Measurements from ENCODE around the gene HUNK. TPM values are rescaled to one million over a fixed set of nuclear protein-coding genes. Genes with fewer than 3 reads are reported as not detected.

HUNK gene
- total RNA-seq, 1 experiment from 2014 or later, result 17.7 TPM

DNA sequence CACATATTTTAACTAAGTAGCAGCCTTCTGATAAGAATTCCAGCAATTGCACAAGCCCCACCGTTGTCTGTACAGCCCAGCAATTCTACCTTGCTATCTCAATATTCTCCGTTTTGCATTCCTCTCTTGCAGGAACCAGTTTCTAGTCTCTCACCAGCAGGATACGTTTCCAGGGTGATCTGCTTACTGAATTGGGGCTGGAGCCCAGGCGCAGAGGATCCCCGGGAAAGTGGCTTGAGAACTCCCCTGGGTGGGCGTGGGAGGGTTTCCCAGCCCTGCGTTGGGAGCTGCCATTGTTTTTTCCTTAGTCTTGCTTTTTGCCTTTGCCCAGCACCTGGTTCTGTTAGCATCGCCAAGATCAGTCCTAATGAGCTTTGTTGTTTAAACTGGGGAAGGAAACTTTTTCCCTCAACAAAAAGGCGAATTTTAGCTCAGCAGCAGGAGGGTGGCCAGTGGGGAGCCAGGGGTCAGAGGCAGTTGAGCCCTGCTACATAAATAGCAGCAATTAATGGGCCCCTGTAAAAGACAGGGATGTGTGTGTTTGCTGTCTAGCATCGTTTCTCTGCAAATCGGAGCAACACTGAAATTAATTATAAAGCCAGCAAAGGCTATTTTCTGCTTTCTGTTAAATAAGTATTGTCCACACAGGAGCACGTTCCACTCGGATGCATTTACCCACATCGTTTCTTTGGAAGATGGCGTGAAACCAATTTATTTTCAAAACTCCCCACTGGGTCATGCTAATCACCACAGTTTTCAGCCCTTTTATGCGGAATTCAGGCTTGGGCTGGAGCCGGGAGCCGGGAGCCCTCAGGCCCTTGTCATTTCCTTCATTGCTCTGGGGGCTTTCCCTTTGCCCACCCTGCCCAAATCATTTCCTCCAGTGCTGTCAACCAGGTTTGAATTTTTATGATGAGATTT lies 36.6 kb downstream of the HUNK start:
- Histone ChIP-seq H3K27me3 (replicated peaks) (no peaks in the 10 kb centered on the region), H3K27ac (peak overlapping the region; percentile 83)
- no peak for DNase-seq (ENCODE audit: low read depth in 1 of 2, low spot score in 2 of 2)

GRCh38 chr21:31910074-31910470 lies 37.3 kb downstream of the HUNK start:
- Histone ChIP-seq H3K9me3 (replicated peaks) (no peaks in the 10 kb centered on the region), H3K36me3 (0 out of 2 replicates have a peak, but pooled peaks cover 5% of the 10 kb centered on the region), H3K4me1 (replicated peaks) (peaks cover 87% of the 10 kb centered on the region), H3K27me3 (replicated peaks) (no peaks in the 10 kb centered on the region), H3K4me3 (no peak overlapping the region), H3K27ac (no peak overlapping the region)
- DNase-seq (ENCODE audit: low read depth in 1 of 2, low spot score in 2 of 2), result no peak

More for the DNA sequence above, 36.6 kb downstream of the HUNK start:
- Histone ChIP-seq H3K9me3 (replicated peaks) (no peaks in the 10 kb centered on the region), H3K4me3 (no peak overlapping the region), H3K36me3 (0 out of 2 replicates have a peak, but pooled peaks cover 5% of the 10 kb centered on the region), H3K4me1 (replicated peaks) (peaks cover 91% of the 10 kb centered on the region)

DNA sequence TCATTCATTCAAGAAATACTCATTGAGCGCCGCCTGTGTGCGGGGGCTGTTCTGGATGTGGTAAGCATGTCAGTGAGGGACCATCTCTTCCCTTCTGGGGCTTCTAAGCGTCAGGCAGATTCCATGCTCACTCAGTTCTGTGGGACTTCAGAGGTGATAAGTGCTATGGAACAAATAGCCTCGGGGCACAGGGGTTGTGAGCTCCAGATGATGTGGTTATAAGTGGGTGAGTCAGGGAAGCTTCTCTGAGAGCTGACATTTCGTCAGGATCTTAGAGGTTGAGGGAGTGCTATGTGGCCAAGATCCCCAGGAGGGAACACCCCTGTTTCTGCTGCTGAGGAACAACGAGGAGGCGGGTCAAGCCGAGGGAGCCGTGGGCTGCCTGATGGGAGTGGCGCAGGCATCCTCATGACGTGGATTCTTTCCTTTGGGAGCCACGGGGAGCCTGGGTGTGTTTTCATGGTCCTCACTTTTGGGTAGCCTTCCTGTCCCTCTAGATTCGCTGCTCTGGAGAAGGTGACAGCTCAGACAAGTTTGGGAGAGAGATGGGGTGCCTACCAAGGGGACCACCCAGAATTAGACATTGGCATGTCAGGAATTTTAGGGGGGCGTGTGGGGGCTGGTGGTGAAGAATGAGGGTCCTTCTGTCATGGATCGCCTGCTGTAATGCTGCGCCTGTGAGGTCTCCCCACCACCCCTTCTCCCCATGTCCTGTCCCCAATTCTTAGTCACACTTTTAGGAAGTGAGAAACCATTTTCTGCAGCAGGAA lies 38.5 kb downstream of the HUNK start:
- H3K27ac ChIP-seq, result peak overlapping the region; percentile 76
- peaks cover 75% of the 10 kb centered on the region for H3K4me1 ChIP-seq (replicated peaks)
- H3K4me3 ChIP-seq, result no peak overlapping the region
- H3K9me3 ChIP-seq (replicated peaks), result no peaks in the 10 kb centered on the region
- peak; percentile 89 to 92 for DNase-seq (ENCODE audit: low read depth in 1 of 2, low spot score in 2 of 2)
- H3K36me3 ChIP-seq, result 0 out of 2 replicates have a peak, but pooled peaks cover 5% of the 10 kb centered on the region
- H3K27me3 ChIP-seq (replicated peaks), result no peaks in the 10 kb centered on the region

DNA sequence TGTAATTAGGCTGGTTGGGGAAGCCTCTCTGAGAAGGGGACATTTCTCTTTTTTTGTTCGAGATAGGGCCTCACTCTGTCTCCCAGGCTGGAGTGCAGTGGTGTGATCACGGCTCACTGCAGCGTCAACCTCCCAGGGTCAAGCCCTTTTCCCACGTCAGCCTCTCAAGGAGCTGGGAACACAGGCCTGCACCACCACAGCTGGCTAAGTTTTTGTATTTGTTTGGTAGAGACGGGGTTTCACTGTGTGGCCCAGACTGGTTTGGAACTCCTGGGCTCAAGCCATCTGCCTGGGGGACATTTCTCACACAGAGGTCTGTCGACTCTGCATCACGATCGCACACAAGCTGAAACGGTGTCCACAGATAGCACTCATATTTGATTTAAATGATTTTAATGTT lies 39.7 kb downstream of the HUNK start:
- Histone ChIP-seq H3K4me3 (no peak overlapping the region), H3K4me1 (replicated peaks) (peaks cover 63% of the 10 kb centered on the region), H3K9me3 (replicated peaks) (no peaks in the 10 kb centered on the region), H3K27me3 (replicated peaks) (no peaks in the 10 kb centered on the region), H3K36me3 (0 out of 2 replicates have a peak, but pooled peaks cover 5% of the 10 kb centered on the region), H3K27ac (peak overlapping the region; percentile 76)
- no peak for DNase-seq (ENCODE audit: low read depth in 1 of 2, low spot score in 2 of 2)

DNA sequence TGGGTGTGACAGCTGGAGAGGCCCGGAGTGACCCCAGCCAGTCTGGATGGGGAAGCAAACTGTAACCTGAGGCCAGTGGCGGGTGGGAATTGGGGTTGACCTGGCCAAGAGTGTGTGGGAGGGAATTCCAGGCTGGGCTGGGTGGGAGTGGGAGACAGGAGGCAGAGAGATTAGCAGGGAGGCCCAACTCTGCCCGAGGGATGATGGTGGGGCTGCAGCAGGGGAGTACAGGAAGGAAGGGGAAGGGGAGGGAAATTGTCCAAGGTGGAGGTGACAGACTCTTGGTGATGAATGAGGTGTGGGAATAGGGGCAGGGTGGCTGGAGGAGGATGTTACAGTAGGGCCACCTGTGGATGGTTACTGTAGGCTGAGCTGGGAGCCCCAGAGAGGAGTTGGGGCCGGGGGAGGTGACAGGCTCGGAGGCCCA lies 40.4 kb downstream of the HUNK start:
- Histone ChIP-seq H3K9me3 (replicated peaks) (no peaks in the 10 kb centered on the region), H3K4me1 (replicated peaks) (peaks cover 62% of the 10 kb centered on the region), H3K27me3 (replicated peaks) (no peaks in the 10 kb centered on the region), H3K4me3 (no peak overlapping the region), H3K36me3 (peaks cover 10% of the 10 kb centered on the region; the same call in 1 of the 2 replicates), H3K27ac (no peak overlapping the region)
- DNase-seq (ENCODE audit: low read depth in 1 of 2, low spot score in 2 of 2), result no peak

DNA sequence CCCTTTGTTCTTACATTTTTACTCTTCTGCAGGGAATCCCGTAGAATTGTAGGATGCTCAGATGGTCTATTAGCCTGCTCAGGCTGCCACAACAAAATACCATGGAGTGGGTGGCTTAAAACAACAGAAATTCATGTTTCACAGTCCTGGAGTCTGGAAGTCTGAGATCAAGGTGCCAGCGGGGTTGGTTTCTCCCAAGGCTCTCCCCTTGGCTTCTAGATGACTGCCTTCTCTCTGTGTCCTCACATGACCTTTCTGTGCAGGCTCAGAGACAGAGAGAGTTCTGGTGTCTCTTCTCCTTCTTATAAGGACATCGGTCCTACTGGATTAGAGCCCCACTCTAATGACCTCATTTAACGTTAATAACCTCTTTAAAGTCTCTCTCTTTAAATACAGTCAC lies 41.7 kb downstream of the HUNK start:
- Histone ChIP-seq H3K27ac (no peak overlapping the region), H3K27me3 (replicated peaks) (no peaks in the 10 kb centered on the region), H3K9me3 (replicated peaks) (no peaks in the 10 kb centered on the region), H3K4me3 (no peak overlapping the region), H3K36me3 (peaks cover 10% of the 10 kb centered on the region; the same call in 1 of the 2 replicates), H3K4me1 (replicated peaks) (peaks cover 53% of the 10 kb centered on the region)
- no peak for DNase-seq (ENCODE audit: low read depth in 1 of 2, low spot score in 2 of 2)

DNA sequence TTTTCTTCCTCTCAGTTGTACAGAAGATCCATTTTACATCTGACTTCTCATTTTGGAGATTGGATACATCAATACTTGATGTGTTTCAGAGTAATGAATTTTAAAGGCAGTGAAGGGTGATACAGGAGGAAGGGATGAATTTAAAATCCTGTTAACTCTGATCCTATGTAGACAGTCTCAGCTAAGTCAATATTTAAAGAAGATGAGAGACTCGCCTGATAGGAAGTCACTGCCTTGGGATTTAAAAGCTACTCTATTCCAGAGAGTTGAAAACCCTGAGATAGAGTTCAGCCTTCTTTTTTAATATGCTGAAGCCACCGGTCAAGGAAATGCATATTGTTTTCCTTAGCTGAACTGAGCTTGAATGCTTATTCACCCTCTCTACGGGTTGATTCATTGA lies 42.7 kb downstream of the HUNK start:
- H3K27me3 ChIP-seq (replicated peaks), result no peaks in the 10 kb centered on the region
- no peak overlapping the region for H3K4me3 ChIP-seq
- H3K9me3 ChIP-seq (replicated peaks), result no peaks in the 10 kb centered on the region
- DNase-seq (ENCODE audit: low read depth in 1 of 2, low spot score in 2 of 2), result no peak
- H3K27ac ChIP-seq, result no peak overlapping the region
- peaks cover 10% of the 10 kb centered on the region; the same call in 1 of the 2 replicates for H3K36me3 ChIP-seq
- peaks cover 53% of the 10 kb centered on the region for H3K4me1 ChIP-seq (replicated peaks)

DNA sequence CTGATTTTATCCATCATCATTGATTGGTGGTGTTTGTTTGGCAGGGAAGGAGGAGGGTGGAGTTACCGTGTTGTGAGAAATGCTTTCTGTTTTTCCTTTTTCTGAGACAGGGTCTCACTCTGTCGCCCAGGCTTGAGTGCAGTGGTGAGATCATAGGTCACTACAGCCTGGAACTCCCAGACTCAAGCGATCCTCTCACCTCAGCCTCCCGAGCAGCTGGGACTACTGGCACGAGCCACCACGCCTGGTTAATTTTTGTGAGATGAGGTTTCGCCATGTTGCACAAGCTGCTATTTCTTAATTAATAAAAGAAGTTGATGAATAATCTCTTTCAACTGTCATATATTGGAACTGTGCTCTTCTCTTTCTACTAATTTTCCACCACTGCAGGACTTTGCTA lies 44.3 kb downstream of the HUNK start:
- H3K4me3 ChIP-seq, result no peak overlapping the region
- no peak for DNase-seq (ENCODE audit: low read depth in 1 of 2, low spot score in 2 of 2)
- H3K9me3 ChIP-seq (replicated peaks), result no peaks in the 10 kb centered on the region
- H3K36me3 ChIP-seq, result peaks cover 8% of the 10 kb centered on the region; the same call in 1 of the 2 replicates
- no peaks in the 10 kb centered on the region for H3K27me3 ChIP-seq (replicated peaks)
- H3K27ac ChIP-seq, result no peak overlapping the region
- H3K4me1 ChIP-seq (replicated peaks), result peaks cover 50% of the 10 kb centered on the region

GRCh38 chr21:31918250-31918775 lies 45.5 kb downstream of the HUNK start:
- no peak for DNase-seq (ENCODE audit: low read depth in 1 of 2, low spot score in 2 of 2)
- Histone ChIP-seq H3K4me1 (replicated peaks) (peaks cover 39% of the 10 kb centered on the region), H3K27me3 (replicated peaks) (no peaks in the 10 kb centered on the region), H3K4me3 (no peak overlapping the region), H3K9me3 (replicated peaks) (no peaks in the 10 kb centered on the region), H3K27ac (no peak overlapping the region), H3K36me3 (peaks cover 8% of the 10 kb centered on the region; the same call in 1 of the 2 replicates)

- H3K27ac ChIP-seq, result peak overlapping the region; percentile 33
- H3K9me3 ChIP-seq (replicated peaks), result no peaks in the 10 kb centered on the region
- no peak overlapping the region for H3K4me3 ChIP-seq
- DNase-seq (ENCODE audit: low read depth in 1 of 2, low spot score in 2 of 2), result peak in 1 of 2 experiments; percentile 44
- H3K27me3 ChIP-seq (replicated peaks), result no peaks in the 10 kb centered on the region
- peaks cover 13% of the 10 kb centered on the region for H3K36me3 ChIP-seq
- peaks cover 35% of the 10 kb centered on the region for H3K4me1 ChIP-seq (replicated peaks)
Measured at GRCh38 chr21:31920275-31920674, 47.5 kb downstream of the HUNK start.

- Histone ChIP-seq H3K27ac (no peak overlapping the region), H3K4me3 (no peak overlapping the region), H3K36me3 (peaks cover 17% of the 10 kb centered on the region), H3K27me3 (replicated peaks) (no peaks in the 10 kb centered on the region), H3K4me1 (replicated peaks) (peaks cover 38% of the 10 kb centered on the region), H3K9me3 (replicated peaks) (no peaks in the 10 kb centered on the region)
- DNase-seq (ENCODE audit: low read depth in 1 of 2, low spot score in 2 of 2), result peak; percentile 63
Measured at GRCh38 chr21:31921079-31921478, 48.3 kb downstream of the HUNK start.

DNA sequence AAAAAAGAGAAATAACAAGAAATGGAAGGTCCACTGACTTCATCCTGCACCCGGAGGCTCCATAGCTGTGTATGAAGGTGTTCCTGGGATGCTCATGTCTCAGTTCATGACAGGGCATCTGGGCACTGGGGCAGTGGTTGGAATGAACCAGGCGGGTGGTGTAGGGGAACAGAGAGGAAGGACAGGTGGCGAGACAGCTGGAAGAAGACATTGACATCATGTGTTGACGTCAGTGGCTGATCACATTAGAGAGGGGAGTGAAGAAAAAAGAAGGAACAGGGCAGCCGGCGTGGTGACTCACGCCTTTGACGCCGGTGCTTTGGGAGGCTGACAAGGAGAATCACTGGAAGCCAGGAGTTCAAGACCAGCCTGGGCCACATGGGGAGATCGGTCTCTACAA lies 50.1 kb downstream of the HUNK start:
- no peak for DNase-seq (ENCODE audit: low read depth in 1 of 2, low spot score in 2 of 2)
- Histone ChIP-seq H3K4me1 (replicated peaks) (peaks cover 46% of the 10 kb centered on the region), H3K27me3 (replicated peaks) (no peaks in the 10 kb centered on the region), H3K36me3 (peaks cover 19% of the 10 kb centered on the region), H3K4me3 (no peak overlapping the region), H3K27ac (no peak overlapping the region), H3K9me3 (replicated peaks) (no peaks in the 10 kb centered on the region)

DNA sequence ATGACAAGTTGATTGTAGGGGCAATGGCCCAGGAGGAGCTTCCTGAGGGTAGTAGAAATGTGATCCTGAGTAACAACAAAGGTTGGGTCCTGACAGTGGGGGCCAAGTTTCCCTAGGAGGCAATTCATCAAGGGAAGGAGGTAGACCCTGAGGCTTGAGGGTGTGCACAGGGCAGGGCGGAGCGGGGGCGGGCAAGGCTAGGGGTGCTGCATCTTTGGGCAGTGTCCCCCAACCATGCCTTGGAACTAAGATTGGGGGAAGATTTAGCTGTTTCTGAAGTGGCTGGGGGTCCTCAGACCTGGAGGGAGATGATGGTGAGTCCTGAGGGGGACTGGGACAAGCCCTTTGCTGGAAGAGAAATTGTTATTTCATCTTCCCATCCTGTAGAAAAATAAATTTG lies 50.9 kb downstream of the HUNK start:
- no peak overlapping the region for H3K4me3 ChIP-seq
- H3K27ac ChIP-seq, result no peak overlapping the region
- H3K27me3 ChIP-seq (replicated peaks), result no peaks in the 10 kb centered on the region
- DNase-seq (ENCODE audit: low read depth in 1 of 2, low spot score in 2 of 2), result no peak
- peaks cover 51% of the 10 kb centered on the region for H3K4me1 ChIP-seq (replicated peaks)
- no peaks in the 10 kb centered on the region for H3K9me3 ChIP-seq (replicated peaks)
- peaks cover 16% of the 10 kb centered on the region for H3K36me3 ChIP-seq

Data from SJSA1 (cell line).